HG02623 (cell line): Measurements from ENCODE around the gene MZB1.

Source experiments
- ATAC-seq: cut with Tn5 transposase; IDR thresholded peaks from one replicate; pipeline ENCODE4 v1.9.1; 2021; ENCODE audit warnings: moderate library complexity; ENCODE audit not compliant: unreplicated experiment

The MZB1 gene

DNA sequence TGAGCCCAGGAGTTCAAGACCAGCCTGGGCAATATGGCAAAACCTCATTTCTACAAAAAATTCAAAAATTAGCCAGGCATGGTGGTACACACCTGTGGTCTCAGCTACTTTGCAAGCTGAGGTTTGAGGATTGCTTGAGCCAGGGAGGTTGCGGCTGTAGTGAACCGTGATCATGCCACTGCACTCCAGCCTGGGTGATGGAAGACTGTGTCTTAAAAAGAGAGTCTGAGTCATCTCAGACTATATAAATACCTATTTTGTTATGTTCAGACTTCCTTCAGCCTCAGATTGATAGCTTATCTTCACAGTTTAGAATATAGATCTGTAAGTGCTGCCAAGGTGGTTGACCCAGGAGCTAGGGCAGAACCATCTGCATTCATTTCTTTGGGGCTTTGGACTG lies 49.7 kb downstream of the MZB1 start:
- no peak for ATAC-seq
